Common myeloid progenitor, CD34-positive (primary cell): ENCODE results near the gene DMRT3.

Experiments used
- CTCF ChIA-PET: fragments of 350-600 bp; sonication (Branson Sonifier 250); formaldehyde crosslinking; loops from one replicate; lab custom pipeline; 2021; ENCODE audit warnings: antibody characterized with exemption; lab: Charles Lee
- POLR2A ChIA-PET: fragments of 350-600 bp; sonication (Branson Sonifier 250); formaldehyde crosslinking; loops from one replicate; lab custom pipeline; 2021; ENCODE audit warnings: antibody characterized with exemption; lab: Charles Lee
- DNase-seq, 3 donors: peaks; one replicate each; pipeline versions ENCODE4 v3.0.0 to v3.0.0-alpha.2; 2013
- H3K27ac ChIP-seq, 2 experiments: 1 replicate in 1 of 2; 2 replicates in 1 of 2; pipeline ENCODE4 v1.7.0; 2013; ENCODE audit warnings: inconsistent platforms in 2 of 2, low read length in 2 of 2, mild to moderate bottlenecking in 2 of 2, low read depth in 1 of 2, moderate library complexity in 1 of 2; ENCODE audit not compliant: severe bottlenecking in 2 of 2, insufficient read depth in 1 of 2, poor library complexity in 1 of 2
- H3K27me3 ChIP-seq, 5 experiments: replicated peaks in 2 of 5; 1 replicate in 3 of 5; 2 replicates in 2 of 5; pipeline versions ENCODE4 v1.6.1 to v1.7.0; 2013; ENCODE audit warnings: low read length in 4 of 5, mild to moderate bottlenecking in 2 of 5, moderate library complexity in 2 of 5, inconsistent platforms in 1 of 5; ENCODE audit not compliant: insufficient read depth in 5 of 5, control insufficient read depth in 4 of 5
- H3K36me3 ChIP-seq, 4 experiments: 1 replicate in 2 of 4; 2 replicates in 2 of 4; pipeline versions ENCODE4 v1.6.1 to v1.7.0; 2013; ENCODE audit warnings: low read length in 3 of 4, control low read depth in 1 of 4, mild to moderate bottlenecking in 1 of 4; ENCODE audit not compliant: control insufficient read depth in 4 of 4, insufficient read depth in 4 of 4
- H3K4me1 ChIP-seq, 4 experiments: 1 replicate in 3 of 4; 2 replicates in 1 of 4; pipeline versions ENCODE4 v1.6.1 to v1.7.1; 2013; ENCODE audit warnings: low read length in 3 of 4, mild to moderate bottlenecking in 3 of 4, control low read depth in 1 of 4, inconsistent platforms in 1 of 4, moderate library complexity in 1 of 4; ENCODE audit not compliant: control insufficient read depth in 4 of 4, insufficient read depth in 4 of 4; ENCODE audit errors: control extremely low read depth in 1 of 4
- H3K4me3 ChIP-seq, 7 experiments: 1 replicate in 4 of 7; 2 replicates in 3 of 7; pipeline versions ENCODE4 v1.5.1 to v1.7.0; 2013; ENCODE audit warnings: mild to moderate bottlenecking in 7 of 7, low read length in 6 of 7, moderate library complexity in 6 of 7, inconsistent platforms in 2 of 7, low read depth in 2 of 7, control low read depth in 1 of 7; ENCODE audit not compliant: insufficient read depth in 4 of 7, control insufficient read depth in 1 of 7; ENCODE audit errors: extremely low read depth in 1 of 7
- H3K9me3 ChIP-seq, 5 experiments: 1 replicate in 4 of 5; 2 replicates in 1 of 5; pipeline versions ENCODE4 v1.6.1 to v1.7.1; 2013; ENCODE audit warnings: low read length in 4 of 5, mild to moderate bottlenecking in 2 of 5, inconsistent platforms in 1 of 5, low read depth in 1 of 5, moderate library complexity in 1 of 5; ENCODE audit not compliant: control insufficient read depth in 4 of 5, insufficient read depth in 2 of 5; ENCODE audit errors: control extremely low read depth in 1 of 5
- WGBS: methylation state at CpG from one replicate; pipeline ENCODE4 v1.1.5; 2013; ENCODE audit not compliant: insufficient coverage; 5-methylcytosine and 5-hydroxymethylcytosine counted together

DMRT3 gene

GRCh38 chr9:962023-962422 is 14.4 kb upstream of the DMRT3 start:
- no peaks in the 10 kb centered on the region for H3K36me3 ChIP-seq
- H3K4me1 ChIP-seq, result no peaks in the 10 kb centered on the region
- CTCF ChIA-PET, result no interaction called here
- H3K27ac ChIP-seq, result no peak overlapping the region
- 94% methylated on average over 5 of the region's 6 CpGs for WGBS
- POLR2A ChIA-PET, result no interaction called here
- no peak for DNase-seq
- H3K4me3 ChIP-seq, result no peak overlapping the region
- H3K9me3 ChIP-seq, result no peaks in the 10 kb centered on the region
- H3K27me3 ChIP-seq, result peaks cover 18 to 94% (median 35%) of the 10 kb centered on the region in 5 experiments

- no peak overlapping the region for H3K4me3 ChIP-seq
- DNase-seq, result no peak
- H3K36me3 ChIP-seq, result no peaks in the 10 kb centered on the region
- H3K9me3 ChIP-seq, result peaks cover 0 to 1% (median 0%) of the 10 kb centered on the region in 5 experiments
- WGBS, result 28% methylated on average over 3 of the region's 4 CpGs
- no peaks in the 10 kb centered on the region for H3K4me1 ChIP-seq
- ChIA-PET POLR2A (no interaction called here), CTCF (interaction anchor here (1.0 to 2.0 kb wide), 3 partner anchors 9 to 62 kb away, joined by 3 to 7 read pairs (median 3); no protein-coding TSS in a partner anchor)
- H3K27me3 ChIP-seq, result peaks cover 32 to 100% (median 50%) of the 10 kb centered on the region in 5 experiments
- no peak overlapping the region for H3K27ac ChIP-seq
Observed at GRCh38 chr9:965497-965896, 11.0 kb upstream of the DMRT3 start.

- WGBS, result no CpG with 5 or more reads among the region's 3 CpGs
- Histone ChIP-seq H3K9me3 (peaks cover 0 to 3% (median 0%) of the 10 kb centered on the region in 5 experiments), H3K36me3 (no peaks in the 10 kb centered on the region), H3K27ac (no peak overlapping the region), H3K27me3 (peaks cover 30 to 100% (median 46%) of the 10 kb centered on the region in 5 experiments), H3K4me1 (peaks cover 0 to 6% (median under 1%) of the 10 kb centered on the region in 4 experiments), H3K4me3 (no peak overlapping the region)
- POLR2A ChIA-PET, result no interaction called here
- CTCF ChIA-PET, result interaction anchor here (0.8 to 1.4 kb wide), 4 partner anchors 8 to 73 kb away, joined by 3 to 5 read pairs (median 4); no protein-coding TSS in a partner anchor
- DNase-seq, result no peak
Observed at GRCh38 chr9:966870-967269, 9.6 kb upstream of the DMRT3 start.

GRCh38 chr9:967436-967835 is 9.0 kb upstream of the DMRT3 start:
- DNase-seq, result no peak
- ChIA-PET CTCF (interaction anchor here (1.1 to 1.4 kb wide), 2 partner anchors 11 to 74 kb away, joined by 4 to 5 read pairs; no protein-coding TSS in a partner anchor), POLR2A (no interaction called here)
- Histone ChIP-seq H3K36me3 (no peaks in the 10 kb centered on the region), H3K4me3 (no peak overlapping the region), H3K9me3 (peaks cover 0 to 3% (median 0%) of the 10 kb centered on the region in 5 experiments), H3K27me3 (peaks cover 30 to 100% (median 47%) of the 10 kb centered on the region in 5 experiments), H3K27ac (no peak overlapping the region), H3K4me1 (peaks cover 0 to 12% (median 3%) of the 10 kb centered on the region in 4 experiments)
- 0% methylated on average over 3 of the region's 6 CpGs for WGBS

- POLR2A ChIA-PET, result no interaction called here
- no peak overlapping the region for H3K27ac ChIP-seq
- DNase-seq, result no peak
- H3K4me3 ChIP-seq, result no peak overlapping the region
- CTCF ChIA-PET, result no interaction called here
- H3K36me3 ChIP-seq, result no peaks in the 10 kb centered on the region
- peaks cover 0 to 13% (median 5%) of the 10 kb centered on the region in 4 experiments for H3K4me1 ChIP-seq
- WGBS, result 2% methylated on average over 8 of the region's 15 CpGs
- peaks cover 0 to 3% (median 0%) of the 10 kb centered on the region in 5 experiments for H3K9me3 ChIP-seq
- H3K27me3 ChIP-seq, result peaks cover 33 to 100% (median 50%) of the 10 kb centered on the region in 5 experiments
Observed at GRCh38 chr9:967903-968641, 8.4 kb upstream of the DMRT3 start.

- no peaks in the 10 kb centered on the region for H3K36me3 ChIP-seq
- H3K27me3 ChIP-seq, result peaks cover 39 to 100% (median 64%) of the 10 kb centered on the region in 5 experiments
- 7% methylated on average over 45 of the region's 49 CpGs for WGBS
- ChIA-PET CTCF (interaction anchor here (0.8 to 0.9 kb wide), 2 partner anchors 35 to 75 kb away, joined by 3 read pairs; no protein-coding TSS in a partner anchor), POLR2A (no interaction called here)
- H3K27ac ChIP-seq, result no peak overlapping the region
- H3K4me3 ChIP-seq, result no peak overlapping the region
- DNase-seq, result no peak
- peaks cover 0 to 13% (median 5%) of the 10 kb centered on the region in 4 experiments for H3K4me1 ChIP-seq
- H3K9me3 ChIP-seq, result peaks cover 0 to 4% (median 0%) of the 10 kb centered on the region in 5 experiments
Observed at GRCh38 chr9:969310-970150, 6.9 kb upstream of the DMRT3 start.
